ENCODE results near the gene LENEP.

LENEP gene

GRCh38 chr1:155040358-155041093 is 47.1 kb downstream of the LENEP start:
- Histone ChIP-seq H3K27me3 (replicated peaks in 2 of 5; ENCODE audit: control insufficient read depth in 4 of 5, insufficient read depth in 5 of 5, low read length in 4 of 5) (no peaks in the 10 kb centered on the region), H3K36me3 (ENCODE audit: control insufficient read depth in 4 of 4, insufficient read depth in 4 of 4, low read length in 3 of 4) (no peaks in the 10 kb centered on the region), H3K4me3 (ENCODE audit: control insufficient read depth in 1 of 7, extremely low read depth in 1 of 7, insufficient read depth in 4 of 7, low read depth in 2 of 7, low read length in 6 of 7) (no peak overlapping the region), H3K9me3 (ENCODE audit: control extremely low read depth in 1 of 5, control insufficient read depth in 4 of 5, insufficient read depth in 2 of 5, low read depth in 1 of 5, low read length in 4 of 5) (no peaks in the 10 kb centered on the region), H3K27ac (ENCODE audit: insufficient read depth in 1 of 2, low read depth in 1 of 2, low read length in 2 of 2, poor library complexity in 1 of 2, severe bottlenecking in 2 of 2) (no peak overlapping the region), H3K4me1 (ENCODE audit: control extremely low read depth in 1 of 4, control insufficient read depth in 4 of 4, insufficient read depth in 4 of 4, low read length in 3 of 4) (peaks cover 8 to 46% (median 24%) of the 10 kb centered on the region in 4 experiments)
- DNase-seq = no peak
- WGBS (ENCODE audit: insufficient coverage) = 98% methylated on average over 13 of the region's 14 CpGs
- POLR2A ChIA-PET = interaction anchor here (0.6 kb wide), 1 partner anchor 556 kb away, joined by 5 read pairs; no protein-coding TSS in a partner anchor
- CTCF ChIA-PET = interaction anchor here (1.0 to 19.3 kb wide), 7 partner anchors 10 to 97 kb away, joined by 3 to 368 read pairs (median 5); partner anchors contain the start of genes ADAM15 and EFNA4

- ChIA-PET CTCF (interaction anchor here (0.7 to 19.3 kb wide), 8 partner anchors 10 to 552 kb away, joined by 3 to 368 read pairs (median 8); partner anchors contain the start of genes ADAM15, DCST1, DCST2 and EFNA4), POLR2A (no interaction called here)
- no peaks in the 10 kb centered on the region for H3K27me3 ChIP-seq (replicated peaks in 2 of 5; ENCODE audit: control insufficient read depth in 4 of 5, insufficient read depth in 5 of 5, low read length in 4 of 5)
- peaks cover 8 to 33% (median 23%) of the 10 kb centered on the region in 4 experiments for H3K4me1 ChIP-seq (ENCODE audit: control extremely low read depth in 1 of 4, control insufficient read depth in 4 of 4, insufficient read depth in 4 of 4, low read length in 3 of 4)
- H3K36me3 ChIP-seq (ENCODE audit: control insufficient read depth in 4 of 4, insufficient read depth in 4 of 4, low read length in 3 of 4) = no peaks in the 10 kb centered on the region
- no peaks in the 10 kb centered on the region for H3K9me3 ChIP-seq (ENCODE audit: control extremely low read depth in 1 of 5, control insufficient read depth in 4 of 5, insufficient read depth in 2 of 5, low read depth in 1 of 5, low read length in 4 of 5)
- no peak overlapping the region for H3K4me3 ChIP-seq (ENCODE audit: control insufficient read depth in 1 of 7, extremely low read depth in 1 of 7, insufficient read depth in 4 of 7, low read depth in 2 of 7, low read length in 6 of 7)
- WGBS (ENCODE audit: insufficient coverage) = 93% methylated on average over 2 of the region's 5 CpGs
- DNase-seq = no peak
- no peak overlapping the region for H3K27ac ChIP-seq (ENCODE audit: insufficient read depth in 1 of 2, low read depth in 1 of 2, low read length in 2 of 2, poor library complexity in 1 of 2, severe bottlenecking in 2 of 2)
Observed at GRCh38 chr1:155042789-155043188, 49.4 kb downstream of the LENEP start.

GRCh38 chr1:155043301-155043702 is 49.9 kb downstream of the LENEP start:
- Histone ChIP-seq H3K27ac (ENCODE audit: insufficient read depth in 1 of 2, low read depth in 1 of 2, low read length in 2 of 2, poor library complexity in 1 of 2, severe bottlenecking in 2 of 2) (no peak overlapping the region), H3K4me1 (ENCODE audit: control extremely low read depth in 1 of 4, control insufficient read depth in 4 of 4, insufficient read depth in 4 of 4, low read length in 3 of 4) (peaks cover 8 to 28% (median 23%) of the 10 kb centered on the region in 4 experiments), H3K4me3 (ENCODE audit: control insufficient read depth in 1 of 7, extremely low read depth in 1 of 7, insufficient read depth in 4 of 7, low read depth in 2 of 7, low read length in 6 of 7) (no peak overlapping the region), H3K9me3 (ENCODE audit: control extremely low read depth in 1 of 5, control insufficient read depth in 4 of 5, insufficient read depth in 2 of 5, low read depth in 1 of 5, low read length in 4 of 5) (no peaks in the 10 kb centered on the region), H3K27me3 (replicated peaks in 2 of 5; ENCODE audit: control insufficient read depth in 4 of 5, insufficient read depth in 5 of 5, low read length in 4 of 5) (no peaks in the 10 kb centered on the region), H3K36me3 (ENCODE audit: control insufficient read depth in 4 of 4, insufficient read depth in 4 of 4, low read length in 3 of 4) (no peaks in the 10 kb centered on the region)
- WGBS (ENCODE audit: insufficient coverage) = 97% methylated on average over 10 of the region's 12 CpGs
- POLR2A ChIA-PET = no interaction called here
- no peak for DNase-seq
- CTCF ChIA-PET = interaction anchor here (0.8 to 19.3 kb wide), 13 partner anchors 9 to 374 kb away, joined by 3 to 368 read pairs (median 8); partner anchors contain the start of genes ADAM15, DCST1, DCST2 and EFNA4

- ChIA-PET CTCF (interaction anchor here (0.8 to 19.3 kb wide), 18 partner anchors 9 to 484 kb away, joined by 3 to 368 read pairs (median 8); partner anchors contain the start of genes ADAM15, DCST1, DCST2 and EFNA4), POLR2A (no interaction called here)
- H3K27me3 ChIP-seq (replicated peaks in 2 of 5; ENCODE audit: control insufficient read depth in 4 of 5, insufficient read depth in 5 of 5, low read length in 4 of 5) = no peaks in the 10 kb centered on the region
- no peak overlapping the region for H3K4me3 ChIP-seq (ENCODE audit: control insufficient read depth in 1 of 7, extremely low read depth in 1 of 7, insufficient read depth in 4 of 7, low read depth in 2 of 7, low read length in 6 of 7)
- no peak for DNase-seq
- H3K4me1 ChIP-seq (ENCODE audit: control extremely low read depth in 1 of 4, control insufficient read depth in 4 of 4, insufficient read depth in 4 of 4, low read length in 3 of 4) = peaks cover 6 to 23% (median 18%) of the 10 kb centered on the region in 4 experiments
- no peaks in the 10 kb centered on the region for H3K36me3 ChIP-seq (ENCODE audit: control insufficient read depth in 4 of 4, insufficient read depth in 4 of 4, low read length in 3 of 4)
- H3K9me3 ChIP-seq (ENCODE audit: control extremely low read depth in 1 of 5, control insufficient read depth in 4 of 5, insufficient read depth in 2 of 5, low read depth in 1 of 5, low read length in 4 of 5) = no peaks in the 10 kb centered on the region
- H3K27ac ChIP-seq (ENCODE audit: insufficient read depth in 1 of 2, low read depth in 1 of 2, low read length in 2 of 2, poor library complexity in 1 of 2, severe bottlenecking in 2 of 2) = no peak overlapping the region
- WGBS (ENCODE audit: insufficient coverage) = no CpG with 5 or more reads among the region's 3 CpGs
Observed at GRCh38 chr1:155043793-155044192, 50.4 kb downstream of the LENEP start.
